Ovary (tissue), 9 donors: ENCODE measurements around the gene PTPN20. TPM values are rescaled to one million over a fixed set of nuclear protein-coding genes. Genes with fewer than 3 reads are reported as not detected.
A peak's percentile ranks its signal among the peaks of the same experiment; 100 is the strongest.

Experiments used
- DNase-seq, 5 donors: peaks; one replicate each; pipeline ENCODE4 v3.0.0-alpha.2; 2019 to 2020
- H3K27ac ChIP-seq, 2 donors: fragments of 200-600 bp; one replicate each; pipeline versions ENCODE4 v1.5.1 to v1.8.0; 2019 to 2022
- H3K27me3 ChIP-seq: fragments of 200-600 bp; one replicate; pipeline ENCODE4 v1.8.0; 2022
- H3K36me3 ChIP-seq: fragments of 200-600 bp; sonication (generic); one replicate; pipeline ENCODE4 v1.5.1; 2019
- H3K4me1 ChIP-seq: one replicate; pipeline ENCODE4 v1.8.1; 2013; ENCODE audit warnings: mild to moderate bottlenecking, moderate library complexity; ENCODE audit not compliant: insufficient read depth
- H3K4me3 ChIP-seq: fragments of 200-600 bp; sonication (generic); one replicate; pipeline ENCODE4 v1.5.1; 2017
- H3K9me3 ChIP-seq, 2 donors: fragments of 200-600 bp in 1 of 2; sonication (generic) in 1 of 2; one replicate each; pipeline versions ENCODE4 v1.5.1 to v1.8.1; 2013 to 2019; ENCODE audit warnings: mild to moderate bottlenecking in 1 of 2, moderate library complexity in 1 of 2
- CTCF ChIP-seq, 3 donors: fragments of 450-650 bp in 2 of 3; fragments of 200-600 bp in 1 of 3; IDR thresholded peaks; one replicate each; pipeline versions ENCODE4 v1.5.1 to v1.8.0; 2016 to 2022; ENCODE audit warnings: antibody characterized with exemption in 3 of 3, mild to moderate bottlenecking in 1 of 3
- EP300 ChIP-seq: sonication (generic); formaldehyde crosslinking; IDR thresholded peaks from one replicate; pipeline ENCODE4 v1.6.1; 2017; ENCODE audit warnings: antibody characterized with exemption
- POLR2A ChIP-seq: fragments of 450-650 bp; IDR thresholded peaks from one replicate; pipeline ENCODE4 v1.6.1; 2017; ENCODE audit warnings: antibody characterized with exemption, mild to moderate bottlenecking, moderate library complexity
- WGBS, 3 donors: extraction: QIAGEN DNeasy Blood & Tissue Kit in 1 of 3; methylation state at CpG; one replicate each; pipeline versions ENCODE4 v1.1.5 to v1.1.7; 2013 to 2017; 5-methylcytosine and 5-hydroxymethylcytosine counted together
- intact Hi-C, 4 donors: fragments of 100-400 bp; cut with DNase I; formaldehyde crosslinking; loops; one replicate each; pipeline versions ENCODE4 v1.11.0 to v1.15.1; 2022 to 2023
- polyA plus RNA-seq, 2 donors: library from polyadenylated mRNA; stranded (reverse); fragments of 200-250 nt in 1 of 2; fragments of 350-450 nt in 1 of 2; fragmentation: Illumina TruSeq in 1 of 2; extraction: RNeasy Lipid Tissue Mini Kit (QIAGEN cat#74804) in 1 of 2; gene quantifications; one replicate each; pipeline ENCODE4 v1.2.3, GENCODE V29; 2013 to 2014
- total RNA-seq, 7 donors: library from RNA; depleted of rRNA in 2 of 7; stranded (reverse); fragments of >200 nt in 2 of 7; fragmentation: NEBNext Ultra II Directional in 3 of 7; extraction: Animal tissue kit (Norgen Biotek cat#: 25700) in 3 of 7; gene quantifications; one replicate each; pipeline versions ENCODE4 v1.1.0 to v1.2.4, GENCODE V29; 2016 to 2023
- donor health status: DM: no; HTN: no; CAD: no; lungs with moderate emphysema.
- donor health status: DM: no; HTN: no; CAD: no.
- donor health status: Bipolar disorder and iron deficiency.
- donor health status: DM: yes; HTN: yes; CAD: no.
- donor health status: DM: no; HTN: no; CAD: no.
- donor health status: DM: yes; HTN: yes; CAD: no.

PTPN20 gene
- total and polyA plus RNA-seq, 9 donors: 1.5 to 8.7 (median 5.0) TPM

GRCh38 chr10:47030191-47030703, 119.0 kb downstream of the PTPN20 start:
- Histone ChIP-seq H3K27ac (no peak overlapping the region), H3K4me1 (no peaks in the 10 kb centered on the region), H3K4me3 (no peak overlapping the region), H3K36me3 (no peaks in the 10 kb centered on the region), H3K9me3 (no peaks in the 10 kb centered on the region), H3K27me3 (no peaks in the 10 kb centered on the region)
- intact Hi-C loops: no loop called here
- 88 to 94% (median 91%) methylated on average over 10 of the region's 10 CpGs for WGBS, 3 donors
- peak in 2 of 5 donors; percentile 3 for DNase-seq
- TF ChIP-seq CTCF (IDR thresholded peaks at IDR 0.05) (no peak), EP300 (no peak), POLR2A (no peak)

GRCh38 chr10:47031211-47031900, 120.1 kb downstream of the PTPN20 start:
- DNase-seq: peak in 3 of 5 donors; percentile 3 to 12 (median 5)
- 62 to 76% (median 74%) methylated on average over 7 of the region's 7 CpGs for WGBS, 3 donors
- intact Hi-C loops: no loop called here

GRCh38 chr10:47031901-47032465, 120.8 kb downstream of the PTPN20 start:
- Histone ChIP-seq H3K27ac (no peak overlapping the region), H3K4me3 (no peak overlapping the region), H3K36me3 (no peaks in the 10 kb centered on the region), H3K27me3 (no peaks in the 10 kb centered on the region), H3K4me1 (no peaks in the 10 kb centered on the region), H3K9me3 (no peaks in the 10 kb centered on the region)
- WGBS, 3 donors: 83 to 89% (median 83%) methylated on average over 7 of the region's 7 CpGs
- DNase-seq: peak in 2 of 5 donors; percentile 3 to 19
- TF ChIP-seq POLR2A (no peak), EP300 (no peak), CTCF (IDR thresholded peaks at IDR 0.05) (no peak)
- intact Hi-C loops: no loop called here

More at GRCh38 chr10:47031211-47031900, 120.1 kb downstream of the PTPN20 start:
- Histone ChIP-seq H3K4me3 (no peak overlapping the region), H3K9me3 (no peaks in the 10 kb centered on the region), H3K4me1 (no peaks in the 10 kb centered on the region), H3K27ac (no peak overlapping the region), H3K27me3 (no peaks in the 10 kb centered on the region), H3K36me3 (no peaks in the 10 kb centered on the region)
- TF ChIP-seq CTCF (IDR thresholded peaks at IDR 0.05) (no peak), EP300 (no peak), POLR2A (no peak)

- Histone ChIP-seq H3K27ac (no peak overlapping the region), H3K36me3 (no peaks in the 10 kb centered on the region), H3K9me3 (no peaks in the 10 kb centered on the region), H3K27me3 (no peaks in the 10 kb centered on the region), H3K4me3 (no peak overlapping the region), H3K4me1 (no peaks in the 10 kb centered on the region)
- intact Hi-C loops: no loop called here
- TF ChIP-seq POLR2A: no peak
- no peak for TF ChIP-seq EP300
- no peak for TF ChIP-seq CTCF (IDR thresholded peaks at IDR 0.05)
- DNase-seq: no peak
- 87 to 96% (median 92%) methylated on average over 5 of the region's 5 CpGs for WGBS, 3 donors
Observed at GRCh38 chr10:47033081-47033480, 121.9 kb downstream of the PTPN20 start.
